Heart right ventricle (tissue), 16 donors: Measurements from ENCODE around the gene HS6ST1. TPM values are rescaled to one million over a fixed set of nuclear protein-coding genes. Genes with fewer than 3 reads are reported as not detected.

Source experiments
- ATAC-seq, 8 donors: fragments of 200-7000 bp; cut with Tn5 transposase; one replicate each; pipeline ENCODE4 v1.9.1; 2020; ENCODE audit warnings: mild to moderate bottlenecking in 8 of 8, moderate library complexity in 8 of 8, moderate number of reproducible peaks in 1 of 8
- DNase-seq, 2 donors: peaks; one replicate each; pipeline ENCODE4 v3.0.0-alpha.2; 2020
- H3K27ac ChIP-seq, 10 donors: fragments of 200-600 bp; sonication (generic) in 2 of 10; one replicate each; pipeline versions ENCODE4 v1.5.0 to v1.8.0; 2020 to 2022; ENCODE audit warnings: mild to moderate bottlenecking in 3 of 10
- H3K27me3 ChIP-seq, 7 donors: fragments of 200-600 bp; one replicate each; pipeline ENCODE4 v1.8.0; 2021 to 2022; ENCODE audit warnings: mild to moderate bottlenecking in 2 of 7
- H3K36me3 ChIP-seq, 9 donors: fragments of 200-600 bp; sonication (generic) in 1 of 9; one replicate each; pipeline versions ENCODE4 v1.5.0 to v1.8.0; 2020 to 2022; ENCODE audit warnings: mild to moderate bottlenecking in 2 of 9
- H3K4me1 ChIP-seq, 9 donors: fragments of 200-600 bp; sonication (generic) in 1 of 9; one replicate each; pipeline versions ENCODE4 v1.5.0 to v1.8.0; 2020 to 2022; ENCODE audit warnings: mild to moderate bottlenecking in 4 of 9
- H3K4me3 ChIP-seq, 10 donors: fragments of 200-600 bp; sonication (generic) in 2 of 10; one replicate each; pipeline versions ENCODE4 v1.5.0 to v1.8.0; 2020 to 2022; ENCODE audit warnings: mild to moderate bottlenecking in 7 of 10, moderate library complexity in 2 of 10
- H3K9me3 ChIP-seq, 11 donors: fragments of 200-600 bp in 10 of 11; sonication (generic) in 2 of 11; one replicate each; pipeline versions ENCODE4 v1.5.0 to v1.8.0; 2013 to 2022; ENCODE audit warnings: mild to moderate bottlenecking in 2 of 11, control low read depth in 1 of 11, moderate library complexity in 1 of 11
- CTCF ChIP-seq, 9 donors: fragments of 200-600 bp; sonication (generic) in 2 of 9; IDR thresholded peaks; one replicate each; pipeline versions ENCODE4 v1.5.0 to v1.8.0; 2021 to 2022; ENCODE audit warnings: antibody characterized with exemption in 9 of 9, mild to moderate bottlenecking in 5 of 9, moderate library complexity in 1 of 9
- WGBS, 2 donors: extraction: QIAGEN DNeasy Blood & Tissue Kit; methylation state at CpG; one replicate each; pipeline ENCODE4 v1.1.7; 2013; ENCODE audit warnings: inconsistent platforms in 1 of 2; 5-methylcytosine and 5-hydroxymethylcytosine counted together
- intact Hi-C, 10 donors: fragments of 100-400 bp; cut with DNase I; formaldehyde crosslinking; loops; one replicate each; pipeline versions ENCODE4 v1.11.1 to v1.14.2; 2022
- polyA plus RNA-seq, 2 donors: library from polyadenylated mRNA; stranded (reverse); fragments of 200-250 nt; gene quantifications; one replicate each; pipeline ENCODE4 v1.2.3, GENCODE V29; 2013
- total RNA-seq, 10 donors: library from RNA; stranded (reverse); fragmentation: NEBNext Ultra II Directional in 3 of 10; extraction: Animal tissue kit (Norgen Biotek cat#: 25700) in 3 of 10; gene quantifications; one replicate each; pipeline versions ENCODE4 v1.2.1 to v1.2.4, GENCODE V29; 2021 to 2023
- donor health status: Arrhythmogenic right ventricular cardiomyopathy.
- donor health status: ischemic (EF 13 %, LVEDD 7.1; RV severe dilation, severe dysfunction).
- donor health status: healthy with polysubstance abuse.
- donor health status: DM: no; HTN: yes; CAD: no.
- donor health status: DM: no; HTN: no; CAD: no.
- donor health status: ischemic (EF 25% LVEDD 6.9; RV normal size, moderate dysfunction).
- donor health status: ischemic (EF 25% LVEDD 5.7; RV mildly dilated, moderate dysfunction).
- donor health status: healthy.
- donor health status: DM: yes; HTN: yes; CAD: no.
- donor health status: Ischemic cardiomyopathy.
- donor health status: ischemic (EF 35%, LVEDD 5.7; RV mildly dilated, moderate dysfunction).
- donor health status: nonischemic (EF 11% LVEDD 7.7; RV severe dilation, severe dysfunction).
- donor health status: DM: yes; HTN: yes; CAD: no.
- donor health status: PGD.
- donor health status: ischemic (EF 29% LVEDD 5.4; RV normal size, mild dysfunction).
- donor health status: nonischemic (EF 23%, LVEDD 6.1; RV moderate dilation, normal function).

The HS6ST1 gene
- total and polyA plus RNA-seq, 12 donors: 10.5 to 51.6 (median 18.2) TPM

GRCh38 chr2:128215897-128216642 lies 102.6 kb downstream of the HS6ST1 start:
- no peaks in the 10 kb centered on the region for H3K36me3 ChIP-seq
- intact Hi-C loops: no loop called here
- ATAC-seq (no peak), DNase-seq (no peak)
- no peak overlapping the region for H3K27ac ChIP-seq
- H3K4me1 ChIP-seq: no peaks in the 10 kb centered on the region
- no peaks in the 10 kb centered on the region for H3K9me3 ChIP-seq
- H3K27me3 ChIP-seq: no peaks in the 10 kb centered on the region
- no peak overlapping the region for H3K4me3 ChIP-seq
- 89 to 92% methylated on average over 10 of the region's 10 CpGs for WGBS, 2 donors
- no peak for TF ChIP-seq CTCF (IDR thresholded peaks at IDR 0.05)

Other genes with a start within 250 kb of the HS6ST1 start
- 10 to 100 TPM; 22.3 to 44.0 (median 28.8) TPM for gene UGGT1, start 227.7 kb downstream of the HS6ST1 start, total RNA-seq
- 10 to 100 TPM in 1 of 2 donors, 1 to 10 TPM in 1; 6.5 to 11.7 TPM for gene UGGT1, start 227.7 kb downstream of the HS6ST1 start, polyA plus RNA-seq